ENCODE results near the gene RMND5B.

The RMND5B gene

DNA sequence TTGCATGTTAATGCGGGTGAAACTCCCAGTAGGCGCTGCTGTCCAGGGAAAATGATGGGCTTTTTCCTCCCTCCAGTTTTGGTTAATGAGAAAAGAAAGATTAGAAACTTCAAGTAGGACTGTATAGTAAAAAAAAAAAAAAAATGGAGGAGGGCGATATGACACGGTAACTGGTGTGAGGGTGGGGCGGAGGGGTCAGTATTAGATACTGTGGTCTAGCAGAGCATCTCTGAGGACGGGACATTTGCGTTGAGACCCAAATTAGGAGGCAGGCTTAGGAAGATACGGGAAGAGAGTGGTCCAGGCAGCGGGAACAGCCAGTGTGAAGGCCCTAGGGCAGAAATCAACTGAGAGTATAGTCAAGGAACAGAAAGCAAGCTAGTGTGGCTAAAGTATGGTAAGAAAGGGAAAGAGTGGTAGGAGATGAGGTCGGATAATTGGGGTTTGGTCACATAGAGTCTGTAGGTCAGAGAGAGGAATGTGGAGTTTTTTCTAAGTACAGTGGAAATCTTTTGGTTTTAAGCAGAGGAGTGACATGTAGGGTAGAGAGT, 707 bp downstream of the RMND5B start:
- no peaks in the 10 kb centered on the region for H3K9me3 ChIP-seq
- TF ChIP-seq, protein P1, sequence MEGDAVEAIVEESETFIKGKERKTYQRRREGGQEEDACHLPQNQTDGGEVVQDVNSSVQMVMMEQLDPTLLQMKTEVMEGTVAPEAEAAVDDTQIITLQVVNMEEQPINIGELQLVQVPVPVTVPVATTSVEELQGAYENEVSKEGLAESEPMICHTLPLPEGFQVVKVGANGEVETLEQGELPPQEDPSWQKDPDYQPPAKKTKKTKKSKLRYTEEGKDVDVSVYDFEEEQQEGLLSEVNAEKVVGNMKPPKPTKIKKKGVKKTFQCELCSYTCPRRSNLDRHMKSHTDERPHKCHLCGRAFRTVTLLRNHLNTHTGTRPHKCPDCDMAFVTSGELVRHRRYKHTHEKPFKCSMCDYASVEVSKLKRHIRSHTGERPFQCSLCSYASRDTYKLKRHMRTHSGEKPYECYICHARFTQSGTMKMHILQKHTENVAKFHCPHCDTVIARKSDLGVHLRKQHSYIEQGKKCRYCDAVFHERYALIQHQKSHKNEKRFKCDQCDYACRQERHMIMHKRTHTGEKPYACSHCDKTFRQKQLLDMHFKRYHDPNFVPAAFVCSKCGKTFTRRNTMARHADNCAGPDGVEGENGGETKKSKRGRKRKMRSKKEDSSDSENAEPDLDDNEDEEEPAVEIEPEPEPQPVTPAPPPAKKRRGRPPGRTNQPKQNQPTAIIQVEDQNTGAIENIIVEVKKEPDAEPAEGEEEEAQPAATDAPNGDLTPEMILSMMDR (IDR thresholded peaks at IDR 0.05) = no peak
- H3K4me1 ChIP-seq (ENCODE audit: control insufficient read depth in 1 of 2, insufficient read depth in 1 of 2, low read depth in 1 of 2, low read length in 1 of 2) = peaks cover 11 to 12% of the 10 kb centered on the region in 2 experiments
- peak overlapping the region; percentile 82 to 83 for H3K4me3 ChIP-seq (ENCODE audit: low read depth in 1 of 2, low read length in 1 of 2)
- H3K27me3 ChIP-seq = no peaks in the 10 kb centered on the region
- peak overlapping the region; percentile 76 for H3K27ac ChIP-seq
- peaks cover 21% of the 10 kb centered on the region for H3K36me3 ChIP-seq

DNA sequence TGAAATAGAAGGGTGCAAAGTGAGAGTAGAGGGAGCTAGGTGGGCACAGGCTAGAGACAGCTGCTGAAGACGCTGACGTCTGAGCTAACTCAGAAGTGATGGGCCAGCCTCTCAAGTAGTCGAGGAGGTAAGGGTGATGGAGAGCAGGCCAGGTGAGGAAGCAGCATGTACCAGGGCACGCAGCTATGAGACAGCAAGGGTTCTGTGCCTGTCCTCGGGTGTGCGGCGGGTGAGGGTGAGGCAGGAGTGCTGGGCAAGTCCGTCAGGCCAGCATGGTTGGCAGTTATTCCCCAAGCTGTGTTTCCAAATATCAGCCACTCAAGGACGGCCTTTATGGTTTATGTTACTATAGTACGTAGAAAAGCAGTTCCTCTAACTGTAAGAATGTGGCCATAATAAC, 6.2 kb downstream of the RMND5B start:
- H3K9me3 ChIP-seq = no peaks in the 10 kb centered on the region
- H3K36me3 ChIP-seq = peaks cover 58% of the 10 kb centered on the region
- H3K4me1 ChIP-seq (ENCODE audit: control insufficient read depth in 1 of 2, insufficient read depth in 1 of 2, low read depth in 1 of 2, low read length in 1 of 2) = peaks cover 0 to 2% of the 10 kb centered on the region in 2 experiments
- no peak overlapping the region for H3K4me3 ChIP-seq (ENCODE audit: low read depth in 1 of 2, low read length in 1 of 2)
- H3K27ac ChIP-seq = no peak overlapping the region
- TF ChIP-seq, protein P1 (IDR thresholded peaks at IDR 0.05) = no peak
- H3K27me3 ChIP-seq = no peaks in the 10 kb centered on the region

DNA sequence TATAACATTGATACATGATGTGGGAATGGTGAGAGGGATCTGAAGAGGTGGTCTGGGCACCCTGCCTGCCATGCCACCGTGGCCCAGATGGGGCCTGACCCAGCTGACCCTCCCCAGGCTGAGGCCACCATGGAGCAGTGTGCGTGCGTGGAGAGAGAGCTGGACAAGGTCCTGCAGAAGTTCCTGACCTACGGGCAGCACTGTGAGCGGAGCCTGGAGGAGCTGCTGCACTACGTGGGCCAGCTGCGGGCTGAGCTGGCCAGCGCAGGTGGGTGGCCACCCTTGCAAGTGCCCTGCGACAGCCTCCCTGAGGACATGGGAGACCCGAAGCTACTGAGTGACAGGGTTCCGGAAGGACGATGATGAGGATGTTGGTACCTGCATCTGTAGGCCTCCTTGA, 7.2 kb downstream of the RMND5B start:
- TF ChIP-seq, protein P1 (IDR thresholded peaks at IDR 0.05) = no peak
- H3K27ac ChIP-seq = no peak overlapping the region
- no peaks in the 10 kb centered on the region for H3K4me1 ChIP-seq (ENCODE audit: control insufficient read depth in 1 of 2, insufficient read depth in 1 of 2, low read depth in 1 of 2, low read length in 1 of 2)
- no peaks in the 10 kb centered on the region for H3K9me3 ChIP-seq
- no peak overlapping the region for H3K4me3 ChIP-seq (ENCODE audit: low read depth in 1 of 2, low read length in 1 of 2)
- H3K27me3 ChIP-seq = no peaks in the 10 kb centered on the region
- peaks cover 68% of the 10 kb centered on the region for H3K36me3 ChIP-seq

DNA sequence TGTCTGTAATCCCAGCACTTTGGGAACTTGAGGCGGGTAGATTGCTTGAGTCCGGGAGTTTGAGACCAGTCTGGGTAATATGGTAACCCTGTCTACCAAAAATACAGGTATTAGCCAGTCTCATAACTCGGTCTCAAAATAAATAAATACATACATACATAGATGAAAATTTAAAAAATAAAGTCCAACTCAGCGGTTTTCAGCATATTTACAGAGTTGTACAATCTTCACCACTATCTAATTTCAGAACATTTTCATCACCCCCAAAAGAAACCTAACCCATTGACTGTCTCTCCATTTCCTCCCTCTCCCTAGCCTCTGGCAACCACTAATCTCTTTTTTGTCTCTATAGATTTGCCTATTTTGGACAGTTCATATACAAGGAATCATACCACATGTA, 10.7 kb downstream of the RMND5B start:
- Histone ChIP-seq H3K4me3 (ENCODE audit: low read depth in 1 of 2, low read length in 1 of 2) (no peak overlapping the region), H3K4me1 (ENCODE audit: control insufficient read depth in 1 of 2, insufficient read depth in 1 of 2, low read depth in 1 of 2, low read length in 1 of 2) (no peaks in the 10 kb centered on the region), H3K36me3 (peaks cover 82% of the 10 kb centered on the region)

DNA sequence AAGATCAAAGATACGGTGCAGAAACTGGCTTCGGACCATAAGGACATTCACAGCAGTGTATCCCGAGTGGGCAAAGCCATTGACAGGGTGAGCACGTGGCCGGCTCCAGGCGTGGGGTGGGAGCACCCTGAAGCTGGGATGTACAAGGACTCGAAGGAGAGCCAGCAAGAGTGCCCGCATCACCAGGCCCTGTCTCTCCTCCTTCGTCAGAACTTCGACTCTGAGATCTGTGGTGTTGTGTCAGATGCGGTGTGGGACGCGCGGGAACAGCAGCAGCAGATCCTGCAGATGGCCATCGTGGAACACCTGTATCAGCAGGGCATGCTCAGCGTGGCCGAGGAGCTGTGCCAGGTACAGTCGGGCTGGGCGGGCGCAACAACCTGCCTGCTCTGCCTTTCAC, 11.8 kb downstream of the RMND5B start:
- Histone ChIP-seq H3K4me1 (ENCODE audit: control insufficient read depth in 1 of 2, insufficient read depth in 1 of 2, low read depth in 1 of 2, low read length in 1 of 2) (no peaks in the 10 kb centered on the region), H3K36me3 (peaks cover 93% of the 10 kb centered on the region), H3K9me3 (no peaks in the 10 kb centered on the region), H3K4me3 (ENCODE audit: low read depth in 1 of 2, low read length in 1 of 2) (no peak overlapping the region), H3K27ac (no peak overlapping the region), H3K27me3 (no peaks in the 10 kb centered on the region)
- TF ChIP-seq, protein P1 (IDR thresholded peaks at IDR 0.05) = no peak

More for the DNA sequence above, 10.7 kb downstream of the RMND5B start:
- Histone ChIP-seq H3K27me3 (no peaks in the 10 kb centered on the region), H3K9me3 (no peaks in the 10 kb centered on the region), H3K27ac (no peak overlapping the region)
- TF ChIP-seq, protein P1 (IDR thresholded peaks at IDR 0.05) = no peak

All from neutrophil (primary cell).